SU-DHL-6 (cell line): ENCODE measurements around the gene LUM.

ENCODE experiments used
- H2AFZ ChIP-seq: fragments of 200-600 bp; sonication (generic); 2 replicates; pipeline ENCODE4 v1.6.1; 2014; ENCODE audit warnings: low read depth, mild to moderate bottlenecking, moderate library complexity, mixed read lengths, antibody characterized with exemption, low read length; ENCODE audit not compliant: severe bottlenecking
- H3F3A ChIP-seq: fragments of 200-600 bp; shearing (Covaris generic); 2 replicates; pipeline ENCODE4 v1.6.0; 2016; ENCODE audit warnings: antibody characterized with exemption, mild to moderate bottlenecking; ENCODE audit not compliant: insufficient read depth
- H3K27ac ChIP-seq: fragments of 200-600 bp; sonication (generic); 2 replicates; pipeline ENCODE4 v1.5.1; 2016; ENCODE audit warnings: low read depth, mild to moderate bottlenecking, low read length, moderate library complexity, mixed read lengths
- H3K27me3 ChIP-seq: fragments of 200-600 bp; sonication (generic), shearing (Covaris generic); 2 replicates; pipeline ENCODE4 v1.6.0; 2014; ENCODE audit warnings: mild to moderate bottlenecking, low read length
- H3K36me3 ChIP-seq: fragments of 200-600 bp; sonication (generic); 2 replicates; pipeline ENCODE4 v1.6.1; 2014; ENCODE audit warnings: mild to moderate bottlenecking, low read length, mixed read lengths
- H3K4me2 ChIP-seq: fragments of 300-600, 200-600 bp; shearing (Covaris generic), sonication (generic); 2 replicates; pipeline ENCODE4 v1.6.0; 2014; ENCODE audit warnings: low read length, low read depth, mild to moderate bottlenecking; ENCODE audit not compliant: poor library complexity, severe bottlenecking
- H3K4me3 ChIP-seq: fragments of 200-600 bp; sonication (generic); 2 replicates; pipeline ENCODE4 v1.5.1; 2014; ENCODE audit warnings: antibody characterized with exemption, low read length, mild to moderate bottlenecking, mixed read lengths; ENCODE audit not compliant: insufficient read depth, poor library complexity, severe bottlenecking
- H3K79me2 ChIP-seq: fragments of 200-600 bp; sonication (generic); 2 replicates; pipeline ENCODE4 v1.6.1; 2014; ENCODE audit warnings: mild to moderate bottlenecking, low read length, moderate library complexity; ENCODE audit not compliant: insufficient read depth
- H3K9ac ChIP-seq: fragments of 200-600 bp; sonication (generic); 2 replicates; pipeline ENCODE4 v1.7.0; 2014; ENCODE audit warnings: mild to moderate bottlenecking, low read length
- H3K9me2 ChIP-seq: fragments of 200-600 bp; sonication (generic); replicated peaks from 2 replicates; pipeline ENCODE4 v1.6.1; 2014; ENCODE audit warnings: low read length; ENCODE audit not compliant: insufficient read depth
- H3K9me3 ChIP-seq: fragments of 200-600 bp; sonication (generic); 2 replicates; pipeline ENCODE4 v1.6.1; 2014; ENCODE audit warnings: low read length, mixed read lengths; ENCODE audit not compliant: insufficient read depth
- H4K20me1 ChIP-seq: fragments of 200-600 bp; sonication (generic); 2 replicates; pipeline ENCODE4 v1.6.1; 2014; ENCODE audit warnings: low read depth, mild to moderate bottlenecking, antibody characterized with exemption, low read length, moderate library complexity, mixed read lengths
- CTCF ChIP-seq: fragments of 200-600 bp; sonication (generic); IDR thresholded peaks from one replicate; pipeline ENCODE4 v1.5.1; 2017; ENCODE audit warnings: antibody characterized with exemption, mild to moderate bottlenecking, low read length, moderate library complexity; ENCODE audit not compliant: insufficient read depth, poor library complexity, severe bottlenecking
- EZH2phosphoT487 ChIP-seq: fragments of 200-600 bp; sonication (generic), shearing (Covaris generic); conservative IDR thresholded peaks from 2 replicates; pipeline ENCODE4 v1.6.1; 2018; ENCODE audit warnings: mild to moderate bottlenecking, antibody characterized with exemption, low read length, moderate library complexity, mixed read lengths

Gene LUM

GRCh38 chr12:91104812-91105466 is 6.4 kb downstream of the LUM start:
- no peaks in the 10 kb centered on the region for H3K9me2 ChIP-seq
- H2AFZ ChIP-seq = no peak overlapping the region
- no peak overlapping the region for H3K4me3 ChIP-seq
- no peak overlapping the region for H3K9ac ChIP-seq
- no peaks in the 10 kb centered on the region for H3K9me3 ChIP-seq
- TF ChIP-seq CTCF (no peak), EZH2phosphoT487 (no peak)
- H4K20me1 ChIP-seq = no peaks in the 10 kb centered on the region
- no peaks in the 10 kb centered on the region for H3K27me3 ChIP-seq
- no peak overlapping the region for H3K27ac ChIP-seq
- H3K79me2 ChIP-seq = no peaks in the 10 kb centered on the region
- H3F3A ChIP-seq = no peaks in the 10 kb centered on the region
- H3K4me2 ChIP-seq = no peak overlapping the region
- no peaks in the 10 kb centered on the region for H3K36me3 ChIP-seq

GRCh38 chr12:91103624-91104023 is 7.7 kb downstream of the LUM start:
- Histone ChIP-seq H3K27me3 (no peaks in the 10 kb centered on the region), H3K9ac (no peak overlapping the region), H3K4me3 (no peak overlapping the region), H3K9me3 (no peaks in the 10 kb centered on the region), H2AFZ (no peak overlapping the region), H3K79me2 (no peaks in the 10 kb centered on the region), H3K27ac (no peak overlapping the region), H3F3A (no peaks in the 10 kb centered on the region), H3K36me3 (no peaks in the 10 kb centered on the region), H3K4me2 (no peak overlapping the region), H3K9me2 (no peaks in the 10 kb centered on the region), H4K20me1 (no peaks in the 10 kb centered on the region)
- TF ChIP-seq EZH2phosphoT487 (no peak), CTCF (no peak)

- TF ChIP-seq CTCF = no peak
- no peak for TF ChIP-seq EZH2phosphoT487
Observed at GRCh38 chr12:91103101-91103500, 8.2 kb downstream of the LUM start.

More at GRCh38 chr12:91103101-91103500, 8.2 kb downstream of the LUM start:
- no peaks in the 10 kb centered on the region for H4K20me1 ChIP-seq
- no peaks in the 10 kb centered on the region for H3K27me3 ChIP-seq
- H3K9ac ChIP-seq = no peak overlapping the region
- H3K9me2 ChIP-seq = no peaks in the 10 kb centered on the region
- no peaks in the 10 kb centered on the region for H3K79me2 ChIP-seq
- H3F3A ChIP-seq = no peaks in the 10 kb centered on the region
- no peak overlapping the region for H3K4me3 ChIP-seq
- H3K27ac ChIP-seq = no peak overlapping the region
- H3K9me3 ChIP-seq = no peaks in the 10 kb centered on the region
- H2AFZ ChIP-seq = no peak overlapping the region
- H3K4me2 ChIP-seq = no peak overlapping the region
- no peaks in the 10 kb centered on the region for H3K36me3 ChIP-seq
